ENCODE data around the gene ISG15. TPM values are rescaled to one million over a fixed set of nuclear protein-coding genes. Genes with fewer than 3 reads are reported as not detected.

ISG15 gene
- total and polyA plus RNA-seq, 9 of the 15 experiments (the other 6 are each of a cell fraction or from before 2014, with no cell fraction given) = 0.40 to 58.3 (median 12.2) TPM

DNA sequence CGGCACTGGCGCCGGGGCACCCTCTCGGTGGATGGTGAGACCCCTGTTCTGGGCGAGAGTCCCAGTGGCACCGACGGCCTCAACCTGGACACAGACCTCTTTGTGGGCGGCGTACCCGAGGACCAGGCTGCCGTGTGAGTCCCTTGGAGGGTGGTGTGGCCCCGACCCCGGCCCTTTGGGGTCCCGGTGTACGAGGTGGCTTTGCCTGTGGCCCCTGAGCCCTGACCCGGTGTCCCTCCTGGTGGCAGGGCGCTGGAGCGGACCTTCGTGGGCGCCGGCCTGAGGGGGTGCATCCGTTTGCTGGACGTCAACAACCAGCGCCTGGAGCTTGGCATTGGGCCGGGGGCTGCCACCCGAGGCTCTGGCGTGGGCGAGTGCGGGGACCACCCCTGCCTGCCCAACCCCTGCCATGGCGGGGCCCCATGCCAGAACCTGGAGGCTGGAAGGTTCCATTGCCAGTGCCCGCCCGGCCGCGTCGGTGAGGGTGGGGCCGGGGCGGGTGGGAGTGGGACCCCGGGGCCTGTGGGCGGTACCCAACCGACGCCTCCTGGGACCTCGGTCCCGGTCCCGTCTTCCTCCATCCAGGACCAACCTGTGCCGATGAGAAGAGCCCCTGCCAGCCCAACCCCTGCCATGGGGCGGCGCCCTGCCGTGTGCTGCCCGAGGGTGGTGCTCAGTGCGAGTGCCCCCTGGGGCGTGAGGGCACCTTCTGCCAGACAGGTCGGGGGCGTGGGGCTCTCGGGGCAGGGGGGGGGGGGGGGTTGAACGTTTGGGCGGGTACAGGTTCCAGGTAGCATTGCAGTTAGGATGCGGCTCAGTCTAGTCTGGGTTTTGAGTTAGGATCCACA lies 36.2 kb downstream of the ISG15 start:
- Histone ChIP-seq H3K79me2 (ENCODE audit: control insufficient read depth, insufficient read depth, low read length) (no peaks in the 10 kb centered on the region), H3K27ac (ENCODE audit: extremely low read depth, low read depth, low read length) (no peak overlapping the region), H3K27me3 (ENCODE audit: control insufficient read depth in 2 of 2, insufficient read depth in 2 of 2, low read length in 2 of 2) (no peaks in the 10 kb centered on the region), H3K4me3 (no peak overlapping the region), H3K9me3 (replicated peaks; ENCODE audit: control insufficient read depth, insufficient read depth, low read depth, low read length) (no peaks in the 10 kb centered on the region), H4K20me1 (replicated peaks; ENCODE audit: control insufficient read depth, insufficient read depth, low read length) (no peaks in the 10 kb centered on the region), H3K4me2 (ENCODE audit: insufficient read depth, low read length) (no peak overlapping the region), H2AFZ (ENCODE audit: low read depth, low read length) (no peak overlapping the region), H3K9me1 (ENCODE audit: control insufficient read depth, insufficient read depth, low read length) (no peaks in the 10 kb centered on the region), H3K9ac (ENCODE audit: insufficient read depth in 1 of 2, low read depth in 2 of 2, low read length in 2 of 2) (no peak overlapping the region), H3K36me3 (ENCODE audit: control insufficient read depth, insufficient read depth, low read length) (peaks cover 86% of the 10 kb centered on the region), H3K4me1 (replicated peaks in 1 of 2; ENCODE audit: control insufficient read depth in 2 of 2, insufficient read depth in 2 of 2, low read length in 2 of 2) (peaks cover 0 to 34% of the 10 kb centered on the region in 2 experiments; a peak in 2 of 5 replicates)
- DNase-seq (ENCODE audit: extremely low read depth in 1 of 4, low spot score in 3 of 4) = no peak
- ChIA-PET POLR2A (interaction anchor here (0.6 kb wide), 1 partner anchor 136 kb away, joined by 3 read pairs; no protein-coding TSS in a partner anchor), CTCF (ENCODE audit: low intra/inter-chr PET ratio) (no interaction called here)
- no TSS peak for BruUV-seq (replicated peaks)
- intact Hi-C loops (cut with micrococcal nuclease) (no loop called here), in situ Hi-C loops (cut with MboI) (no loop called here)
- WGBS (ENCODE audit: insufficient coverage, low coverage, missing lambda C conversion rate) = 96% methylated on average over 34 of the region's 57 CpGs
- TF ChIP-seq, protein P1, sequence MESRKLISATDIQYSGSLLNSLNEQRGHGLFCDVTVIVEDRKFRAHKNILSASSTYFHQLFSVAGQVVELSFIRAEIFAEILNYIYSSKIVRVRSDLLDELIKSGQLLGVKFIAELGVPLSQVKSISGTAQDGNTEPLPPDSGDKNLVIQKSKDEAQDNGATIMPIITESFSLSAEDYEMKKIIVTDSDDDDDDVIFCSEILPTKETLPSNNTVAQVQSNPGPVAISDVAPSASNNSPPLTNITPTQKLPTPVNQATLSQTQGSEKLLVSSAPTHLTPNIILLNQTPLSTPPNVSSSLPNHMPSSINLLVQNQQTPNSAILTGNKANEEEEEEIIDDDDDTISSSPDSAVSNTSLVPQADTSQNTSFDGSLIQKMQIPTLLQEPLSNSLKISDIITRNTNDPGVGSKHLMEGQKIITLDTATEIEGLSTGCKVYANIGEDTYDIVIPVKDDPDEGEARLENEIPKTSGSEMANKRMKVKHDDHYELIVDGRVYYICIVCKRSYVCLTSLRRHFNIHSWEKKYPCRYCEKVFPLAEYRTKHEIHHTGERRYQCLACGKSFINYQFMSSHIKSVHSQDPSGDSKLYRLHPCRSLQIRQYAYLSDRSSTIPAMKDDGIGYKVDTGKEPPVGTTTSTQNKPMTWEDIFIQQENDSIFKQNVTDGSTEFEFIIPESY (CRISPR knock-in tag; IDR thresholded peaks at IDR 0.05) = 0 out of 2 replicates have a peak, but pooled peaks have one; percentile 25
- 0 out of 2 replicates have a peak, but pooled peaks have one; percentile 9 for TF ChIP-seq RBFOX2 (IDR thresholded peaks at IDR 0.05; ENCODE audit: low read depth, low read length)
- TF ChIP-seq RBM14 (IDR thresholded peaks at IDR 0.05; ENCODE audit: borderline replicate concordance, insufficient read depth, low read depth, low read length) = 0 out of 2 replicates have a peak, but pooled peaks have one; percentile 46
- peak; percentile 57 for TF ChIP-seq RBM22 (IDR thresholded peaks at IDR 0.05; ENCODE audit: low read depth, low read length, poor library complexity, severe bottlenecking)
- TF ChIP-seq NFXL1 (CRISPR knock-in tag; IDR thresholded peaks at IDR 0.05) = no peak
- 0 out of 2 replicates have a peak, but pooled peaks have one; percentile 37 for TF ChIP-seq HNRNPL (IDR thresholded peaks at IDR 0.05; ENCODE audit: low read depth, low read length)
- no peak for TF ChIP-seq GATA2 (CRISPR knock-in tag; IDR thresholded peaks at IDR 0.05)
- TF ChIP-seq POLR2G (IDR thresholded peaks at IDR 0.05; ENCODE audit: low read depth, low read length) = peak; percentile 43
- no peak for FAIRE-seq
- ATAC-seq = no peak
